Breast epithelium (tissue), 3 donors: ENCODE measurements around the gene DBI.

Experiments used
- CTCF ChIP-seq, 3 donors: fragments of 450-650 bp; IDR thresholded peaks; one replicate each; pipeline ENCODE4 v1.5.1; 2016 to 2017; ENCODE audit warnings: antibody characterized with exemption in 3 of 3, mild to moderate bottlenecking in 3 of 3, moderate library complexity in 3 of 3
- POLR2A ChIP-seq: fragments of 450-650 bp; IDR thresholded peaks from one replicate; pipeline ENCODE4 v1.6.1; 2016; ENCODE audit warnings: antibody characterized with exemption, mild to moderate bottlenecking, moderate library complexity
- POLR2AphosphoS5 ChIP-seq, 3 donors: sonication (generic); formaldehyde crosslinking; IDR thresholded peaks; one replicate each; pipeline ENCODE4 v1.6.1; 2017; ENCODE audit warnings: antibody characterized with exemption in 3 of 3

GRCh38 chr2:119338272-119338671, 28.5 kb upstream of the DBI start:
- TF ChIP-seq POLR2A: no peak
- no peak for TF ChIP-seq CTCF (IDR thresholded peaks at IDR 0.05)
- TF ChIP-seq POLR2AphosphoS5 (IDR thresholded peaks at IDR 0.05): no peak
